Calu3 (cell line): ENCODE data around the gene TCEANC. TPM values are rescaled to one million over a fixed set of nuclear protein-coding genes. Genes with fewer than 3 reads are reported as not detected.
A peak's percentile ranks its signal among the peaks of the same experiment; 100 is the strongest.

Source experiments
- BruUV-seq: library from RNA; stranded (reverse); fragments of 400-500 nt; replicated peaks from 2 replicates; lab custom pipeline; 2021; lab: Mats Ljungman, UMichigan
- CTCF ChIA-PET: fragments of 300-600 bp; sonication (Branson Sonifier 250); formaldehyde crosslinking; loops from one replicate; lab custom pipeline; 2022; ENCODE audit warnings: antibody characterized with exemption; lab: Charles Lee
- DNase-seq: peaks from one replicate; pipeline ENCODE4 v3.0.0; 2022
- H3K27ac Mint-ChIP-seq: one replicate; pipeline ENCODE4 v1.8.0; 2022; ENCODE audit warnings: mixed read lengths; ENCODE audit not compliant: unreplicated experiment
- H3K27me3 Mint-ChIP-seq: one replicate; pipeline ENCODE4 v1.8.0; 2022; ENCODE audit warnings: mixed read lengths; ENCODE audit not compliant: unreplicated experiment
- H3K36me3 Mint-ChIP-seq: one replicate; pipeline ENCODE4 v1.8.0; 2022; ENCODE audit warnings: mild to moderate bottlenecking, moderate library complexity, mixed read lengths; ENCODE audit not compliant: insufficient read depth, unreplicated experiment
- H3K4me1 Mint-ChIP-seq: one replicate; pipeline ENCODE4 v1.8.0; 2022; ENCODE audit warnings: mild to moderate bottlenecking, low read depth, mixed read lengths; ENCODE audit not compliant: unreplicated experiment
- H3K4me3 Mint-ChIP-seq: one replicate; pipeline ENCODE4 v1.8.0; 2022; ENCODE audit warnings: mild to moderate bottlenecking, low read depth, moderate library complexity, mixed read lengths; ENCODE audit not compliant: unreplicated experiment
- H3K9me3 Mint-ChIP-seq: one replicate; pipeline ENCODE4 v1.8.0; 2022; ENCODE audit warnings: low read depth, mixed read lengths; ENCODE audit not compliant: unreplicated experiment
- intact Hi-C: fragments of 100-400 bp; cut with micrococcal nuclease; formaldehyde crosslinking; loops from one replicate; pipeline ENCODE4 v1.10.0; 2022; ENCODE audit not compliant: unreplicated experiment
- total RNA-seq: library from RNA; stranded (reverse); gene quantifications from 2 replicates; pipeline ENCODE4 v1.2.3, GENCODE V29; 2022
- TF ChIP-seq, protein P1 (sequence below): fragments of 200-600 bp; IDR thresholded peaks from one replicate; pipeline ENCODE4 v1.8.0; 2022; ENCODE audit warnings: antibody characterized with exemption; ENCODE audit not compliant: unreplicated experiment

The TCEANC gene
- total RNA-seq, 1 experiment from 2014 or later: 2.1 TPM

DNA sequence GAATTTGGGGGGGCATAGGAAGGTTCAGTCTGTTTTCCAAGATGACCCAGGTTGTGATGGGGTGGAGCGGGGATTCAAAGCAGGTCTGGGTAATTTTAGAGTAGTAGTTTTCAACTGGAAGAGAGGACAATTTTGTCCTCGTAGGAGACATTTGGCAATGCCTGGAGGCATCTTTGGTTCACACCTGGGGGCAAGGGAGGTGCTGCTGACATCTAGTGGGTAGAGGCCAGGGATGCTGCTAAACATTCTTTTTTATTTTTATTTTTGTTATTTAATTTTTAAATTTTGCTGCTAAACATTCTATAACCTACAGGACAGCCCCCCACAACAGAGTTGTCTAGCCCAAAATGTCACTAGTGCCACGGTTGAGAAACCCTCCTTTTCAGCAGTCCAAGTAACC lies 37.9 kb downstream of the TCEANC start:
- Mint-ChIP-seq H3K4me3 (peak overlapping the region; percentile 86), H3K4me1 (peaks cover 44% of the 10 kb centered on the region), H3K36me3 (peaks cover 65% of the 10 kb centered on the region), H3K27me3 (no peaks in the 10 kb centered on the region), H3K27ac (peak overlapping the region; percentile 95), H3K9me3 (no peaks in the 10 kb centered on the region)
- TF ChIP-seq, protein P1, sequence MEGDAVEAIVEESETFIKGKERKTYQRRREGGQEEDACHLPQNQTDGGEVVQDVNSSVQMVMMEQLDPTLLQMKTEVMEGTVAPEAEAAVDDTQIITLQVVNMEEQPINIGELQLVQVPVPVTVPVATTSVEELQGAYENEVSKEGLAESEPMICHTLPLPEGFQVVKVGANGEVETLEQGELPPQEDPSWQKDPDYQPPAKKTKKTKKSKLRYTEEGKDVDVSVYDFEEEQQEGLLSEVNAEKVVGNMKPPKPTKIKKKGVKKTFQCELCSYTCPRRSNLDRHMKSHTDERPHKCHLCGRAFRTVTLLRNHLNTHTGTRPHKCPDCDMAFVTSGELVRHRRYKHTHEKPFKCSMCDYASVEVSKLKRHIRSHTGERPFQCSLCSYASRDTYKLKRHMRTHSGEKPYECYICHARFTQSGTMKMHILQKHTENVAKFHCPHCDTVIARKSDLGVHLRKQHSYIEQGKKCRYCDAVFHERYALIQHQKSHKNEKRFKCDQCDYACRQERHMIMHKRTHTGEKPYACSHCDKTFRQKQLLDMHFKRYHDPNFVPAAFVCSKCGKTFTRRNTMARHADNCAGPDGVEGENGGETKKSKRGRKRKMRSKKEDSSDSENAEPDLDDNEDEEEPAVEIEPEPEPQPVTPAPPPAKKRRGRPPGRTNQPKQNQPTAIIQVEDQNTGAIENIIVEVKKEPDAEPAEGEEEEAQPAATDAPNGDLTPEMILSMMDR: peak; percentile 22
- intact Hi-C loops: loop anchor here (1.0 to 5.0 kb wide), 2 partner anchors 33 to 41 kb away; partner anchors contain the start of genes OFD1 and TRAPPC2
- BruUV-seq: no TSS peak
- CTCF ChIA-PET: interaction anchor here (0.7 kb wide), 1 partner anchor 1654 kb away, joined by 3 read pairs; no protein-coding TSS in a partner anchor
- DNase-seq: peak; percentile 39

DNA sequence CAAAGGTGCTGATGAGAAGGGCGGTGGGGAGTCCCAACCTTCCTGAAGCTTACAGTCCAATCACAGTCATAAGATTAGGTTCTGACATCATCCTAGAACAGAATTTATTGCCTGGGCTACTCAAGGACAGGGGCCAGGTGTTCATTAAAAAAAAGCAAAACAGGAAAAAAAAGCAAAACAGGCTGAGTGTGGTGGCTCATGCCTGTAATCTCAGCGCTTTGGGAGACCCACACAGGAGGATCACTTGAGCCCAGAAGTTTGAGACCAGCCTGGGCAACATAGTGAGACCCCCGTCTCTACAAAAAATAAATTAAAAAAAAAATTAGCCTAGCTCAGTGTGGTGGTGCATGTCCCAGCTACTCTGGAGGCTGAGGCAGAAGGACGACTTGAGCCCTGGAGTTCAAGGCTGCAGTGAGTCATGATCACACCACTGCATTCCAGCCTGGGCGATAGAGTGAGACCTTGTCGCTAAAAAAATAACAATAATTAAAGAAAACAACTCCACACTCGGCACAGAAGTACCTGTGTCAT lies 39.0 kb downstream of the TCEANC start:
- Mint-ChIP-seq H3K4me3 (peak overlapping the region; percentile 86), H3K27ac (peak overlapping the region; percentile 95), H3K36me3 (peaks cover 65% of the 10 kb centered on the region), H3K9me3 (no peaks in the 10 kb centered on the region), H3K4me1 (peaks cover 48% of the 10 kb centered on the region), H3K27me3 (no peaks in the 10 kb centered on the region)
- TF ChIP-seq, protein P1: no peak
- peak; percentile 37 for DNase-seq
- BruUV-seq: no TSS peak
- CTCF ChIA-PET: interaction anchor here (0.7 kb wide), 1 partner anchor 1789 kb away, joined by 8 read pairs; no protein-coding TSS in a partner anchor
- intact Hi-C loops: loop anchor here (5.0 kb wide), 1 partner anchor 40 kb away; the partner anchor contains the start of genes OFD1 and TRAPPC2

DNA sequence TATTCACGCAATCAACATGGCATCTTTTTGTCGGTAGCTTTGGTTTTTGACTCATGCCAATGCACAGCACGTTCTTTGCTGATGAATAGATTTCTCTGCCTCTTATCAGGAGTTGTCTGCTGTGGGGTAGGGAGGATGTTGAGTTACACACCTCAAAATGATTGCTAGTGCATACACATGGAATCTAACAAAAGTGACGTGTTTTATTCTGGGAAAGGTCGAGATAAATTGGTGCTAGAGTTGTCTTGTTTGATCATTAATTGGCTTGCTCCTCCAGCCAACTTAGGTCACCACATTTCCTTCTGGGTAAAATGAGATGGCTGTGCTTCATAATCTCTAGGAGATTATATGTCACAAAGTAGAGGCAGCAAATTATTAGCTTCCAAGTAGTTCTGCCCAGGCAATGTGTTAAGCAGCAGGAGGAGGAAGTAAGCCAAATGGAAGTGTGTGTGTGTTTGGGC lies 39.9 kb downstream of the TCEANC start:
- peaks cover 65% of the 10 kb centered on the region for H3K36me3 Mint-ChIP-seq
- H3K4me1 Mint-ChIP-seq: peaks cover 56% of the 10 kb centered on the region
- H3K9me3 Mint-ChIP-seq: no peaks in the 10 kb centered on the region

DNA sequence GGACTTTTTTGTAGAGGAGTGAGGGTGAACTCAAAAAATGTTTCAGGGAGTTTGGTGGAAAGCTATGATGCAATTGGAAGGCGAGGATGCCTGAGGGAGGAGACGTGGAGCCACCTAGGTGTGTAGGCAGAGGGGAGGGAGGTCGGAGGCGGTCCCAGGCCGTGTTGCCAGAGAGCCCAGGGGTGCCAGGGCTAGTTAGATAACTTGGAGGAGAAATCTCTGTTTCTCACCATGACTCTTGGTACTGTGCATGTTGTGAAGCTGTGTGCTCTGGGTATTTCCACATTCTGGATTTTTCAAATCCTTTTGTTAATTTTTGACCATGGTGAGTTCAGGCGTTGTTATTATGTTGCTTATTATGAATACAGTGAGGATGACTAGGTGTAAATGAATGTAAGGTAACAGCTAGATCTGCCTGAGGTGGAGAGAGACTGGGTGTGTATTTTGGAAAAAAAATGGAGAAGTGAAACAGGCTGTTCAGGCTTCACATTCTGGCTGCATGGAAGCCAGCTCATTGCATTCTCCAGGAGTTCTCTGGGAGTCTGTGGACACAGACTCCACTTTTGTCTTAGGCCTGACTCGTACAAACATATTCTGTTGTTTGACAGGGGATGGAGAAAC lies 40.5 kb downstream of the TCEANC start:
- intact Hi-C loops: loop anchor here (5.0 kb wide), 1 partner anchor 39 kb away; the partner anchor contains the start of genes OFD1 and TRAPPC2
- peak; percentile 47 for DNase-seq
- peak overlapping the region; percentile 95 for H3K27ac Mint-ChIP-seq
- H3K27me3 Mint-ChIP-seq: no peaks in the 10 kb centered on the region
- H3K36me3 Mint-ChIP-seq: peaks cover 62% of the 10 kb centered on the region
- BruUV-seq: no TSS peak
- no peaks in the 10 kb centered on the region for H3K9me3 Mint-ChIP-seq
- H3K4me1 Mint-ChIP-seq: peaks cover 51% of the 10 kb centered on the region
- H3K4me3 Mint-ChIP-seq: peak overlapping the region; percentile 86
- CTCF ChIA-PET: interaction anchor here (0.6 to 1.2 kb wide), 4 partner anchors 24 to 41 kb away, joined by 3 to 4 read pairs (median 3); partner anchors contain the start of genes OFD1 and TRAPPC2
- TF ChIP-seq, protein P1: no peak

More for the DNA sequence above, 39.9 kb downstream of the TCEANC start:
- peak overlapping the region; percentile 86 for H3K4me3 Mint-ChIP-seq
- no TSS peak for BruUV-seq
- no peak for DNase-seq
- TF ChIP-seq, protein P1: no peak
- H3K27me3 Mint-ChIP-seq: no peaks in the 10 kb centered on the region
- intact Hi-C loops: loop anchor here (5.0 kb wide), 1 partner anchor 40 kb away; the partner anchor contains the start of genes OFD1 and TRAPPC2
- CTCF ChIA-PET: interaction anchor here (0.8 to 1.2 kb wide), 3 partner anchors 24 to 42 kb away, joined by 3 to 4 read pairs (median 3); partner anchors contain the start of genes OFD1 and TRAPPC2
- H3K27ac Mint-ChIP-seq: peak overlapping the region; percentile 95
